ENCODE results near the gene ZNF512. TPM values are rescaled to one million over a fixed set of nuclear protein-coding genes. Genes with fewer than 3 reads are reported as not detected.

ZNF512 gene
- total and polyA plus RNA-seq, 7 experiments from 2014 or later: 26.6 to 64.6 (median 48.6) TPM

GRCh38 chr2:27655155-27655951 is 72.5 kb downstream of the ZNF512 start:
- H3K4me1 Mint-ChIP-seq: peaks cover 1 to 19% (median 17%) of the 10 kb centered on the region in 7 donors
- Histone ChIP-seq H3K36me3 (ENCODE audit: control insufficient read depth in 2 of 3, insufficient read depth in 3 of 3, low read length in 3 of 3) (peaks cover 9 to 80% (median 25%) of the 10 kb centered on the region in 3 experiments), H3K9me3 (ENCODE audit: control insufficient read depth in 2 of 3, low read length in 3 of 3) (no peaks in the 10 kb centered on the region), H3K27me3 (ENCODE audit: control insufficient read depth in 2 of 2, insufficient read depth in 2 of 2, low read length in 2 of 2) (no peaks in the 10 kb centered on the region), H3K27ac (ENCODE audit: low read depth, low read length) (no peak overlapping the region), H3K4me1 (ENCODE audit: control insufficient read depth in 2 of 2, insufficient read depth in 2 of 2, low read length in 2 of 2) (no peaks in the 10 kb centered on the region), H3K4me3 (ENCODE audit: low read length) (no peak overlapping the region)
- intact Hi-C loops (cut with micrococcal nuclease): no loop called here
- H3K27ac Mint-ChIP-seq: no peak overlapping the region
- H3K9me3 Mint-ChIP-seq: no peaks in the 10 kb centered on the region
- no peaks in the 10 kb centered on the region for H3K27me3 Mint-ChIP-seq
- ATAC-seq (no peak), DNase-seq (no peak)
- no peak overlapping the region for H3K4me3 Mint-ChIP-seq
- peaks cover 21 to 53% (median 32%) of the 10 kb centered on the region in 5 donors for H3K36me3 Mint-ChIP-seq
- POLR2A ChIA-PET: interaction anchor here (0.9 kb wide), 1 partner anchor 8 kb away, joined by 3 read pairs; the partner anchor contains the start of genes SLC4A1AP and SUPT7L
- CTCF ChIA-PET: interaction anchor here (1.3 kb wide), 1 partner anchor 28 kb away, joined by 4 read pairs; no protein-coding TSS in a partner anchor

DNA sequence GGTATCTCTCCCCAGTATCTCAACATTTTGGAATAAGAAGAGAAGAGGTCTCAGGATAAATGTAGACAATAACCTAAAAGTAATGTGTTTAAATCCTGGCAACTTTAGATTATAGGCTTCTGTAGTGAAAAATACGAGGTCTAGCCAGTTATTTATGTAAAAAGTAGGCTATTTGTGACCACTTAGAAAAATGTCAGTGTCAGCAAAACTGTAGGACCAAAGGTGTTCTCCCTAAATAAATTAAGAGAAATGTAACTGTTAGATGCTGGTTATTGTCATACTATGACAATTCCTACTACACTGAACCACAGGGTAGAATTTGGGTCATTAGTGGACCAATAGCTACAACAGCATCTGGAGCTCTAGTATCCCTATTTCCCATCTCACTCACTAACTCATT is 78.5 kb downstream of the ZNF512 start:
- DNase-seq (no peak), ATAC-seq (no peak)
- Histone ChIP-seq H3K36me3 (ENCODE audit: control insufficient read depth in 2 of 3, insufficient read depth in 3 of 3, low read length in 3 of 3) (peaks cover 3 to 46% (median 9%) of the 10 kb centered on the region in 3 experiments), H3K9me3 (ENCODE audit: control insufficient read depth in 2 of 3, low read length in 3 of 3) (no peaks in the 10 kb centered on the region), H3K4me1 (ENCODE audit: control insufficient read depth in 2 of 2, insufficient read depth in 2 of 2, low read length in 2 of 2) (peaks cover 18 to 20% of the 10 kb centered on the region in 2 donors), H3K27me3 (ENCODE audit: control insufficient read depth in 2 of 2, insufficient read depth in 2 of 2, low read length in 2 of 2) (no peaks in the 10 kb centered on the region), H3K27ac (ENCODE audit: low read depth, low read length) (no peak overlapping the region), H3K4me3 (ENCODE audit: low read length) (no peak overlapping the region)
- Mint-ChIP-seq H3K36me3 (peaks cover 13 to 33% (median 26%) of the 10 kb centered on the region in 5 donors), H3K27me3 (no peaks in the 10 kb centered on the region), H3K4me3 (peak overlapping the region; percentile 47 to 100 (median 98)), H3K27ac (peak overlapping the region in 4 of 9 donors; percentile 35 to 99 (median 68)), H3K4me1 (peaks cover 35 to 68% (median 55%) of the 10 kb centered on the region in 7 donors), H3K9me3 (peaks cover 0 to 3% (median 0%) of the 10 kb centered on the region in 11 donors)
- ChIA-PET CTCF (interaction anchor here (0.6 kb wide), 1 partner anchor 22 kb away, joined by 3 read pairs; no protein-coding TSS in a partner anchor), POLR2A (no interaction called here)
- intact Hi-C loops (cut with micrococcal nuclease): loop anchor here in 1 of 2 donors (5.0 kb wide), 1 partner anchor 234 kb away; the partner anchor contains the start of gene NRBP1

DNA sequence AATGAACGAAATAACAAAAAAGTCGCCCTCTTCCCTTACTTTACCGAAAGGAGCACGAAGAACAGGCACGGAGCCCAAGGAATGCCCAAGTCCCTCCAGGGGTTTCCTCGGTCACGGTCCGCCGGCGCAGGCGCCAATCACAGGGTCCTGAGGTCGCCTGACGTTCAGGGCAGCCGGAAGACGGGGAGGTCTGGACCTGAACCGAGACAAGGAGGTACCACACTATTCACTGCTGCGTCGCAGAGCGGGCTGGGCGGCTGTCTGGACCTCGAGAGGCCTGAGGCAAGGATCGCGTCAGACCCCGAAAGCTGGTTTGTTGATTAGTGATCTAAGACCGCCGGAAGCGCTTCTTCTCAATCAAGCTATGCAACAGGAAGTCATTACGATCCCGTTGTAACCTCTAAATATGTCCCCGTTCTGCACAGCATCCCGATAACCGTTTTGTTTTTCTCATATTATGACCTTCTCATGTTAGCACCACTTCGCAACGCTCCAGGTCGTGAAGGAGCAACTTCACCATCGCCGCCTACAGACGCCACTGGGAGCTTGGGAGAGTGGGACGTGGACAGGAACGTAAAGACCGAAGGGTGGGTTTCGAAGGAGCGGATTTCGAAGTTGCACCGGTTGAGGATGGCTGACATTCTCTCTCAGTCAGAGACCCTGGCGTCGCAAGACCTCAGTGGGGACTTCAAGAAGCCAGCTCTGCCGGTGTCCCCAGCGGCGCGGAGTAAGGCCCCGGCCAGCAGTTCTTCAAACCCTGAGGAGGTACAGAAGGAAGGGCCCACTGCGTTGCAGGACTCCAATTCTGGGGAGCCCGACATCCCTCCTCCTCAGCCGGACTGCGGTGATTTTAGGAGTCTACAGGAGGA is 80.7 kb downstream of the ZNF512 start, which contains the start of the genes SLC4A1AP and SUPT7L:
Gene SLC4A1AP (plus strand): TSS at position 605 of the 869 bp plus-strand sequence. CDS start 26 bp downstream, at position 631.
Gene SUPT7L (minus strand): TSS at position 330 of the 869 bp plus-strand sequence. CDS start 1,422 bp downstream, outside the sequence.
- H3K4me1 Mint-ChIP-seq: peaks cover 35 to 76% (median 64%) of the 10 kb centered on the region in 7 donors
- peaks cover 18 to 20% of the 10 kb centered on the region in 2 donors for H3K4me1 ChIP-seq (ENCODE audit: control insufficient read depth in 2 of 2, insufficient read depth in 2 of 2, low read length in 2 of 2)
- H3K36me3 Mint-ChIP-seq: peaks cover 17 to 35% (median 26%) of the 10 kb centered on the region in 5 donors
- no peaks in the 10 kb centered on the region for H3K9me3 ChIP-seq (ENCODE audit: control insufficient read depth in 2 of 3, low read length in 3 of 3)
- ATAC-seq: peak; percentile 89
- no peaks in the 10 kb centered on the region for H3K27me3 ChIP-seq (ENCODE audit: control insufficient read depth in 2 of 2, insufficient read depth in 2 of 2, low read length in 2 of 2)
- CTCF ChIA-PET: interaction anchor here (0.7 to 1.7 kb wide), 4 partner anchors 18 to 346 kb away, joined by 3 to 6 read pairs (median 3); no protein-coding TSS in a partner anchor
- intact Hi-C loops (cut with micrococcal nuclease): loop anchor here (1.0 to 5.0 kb wide), 13 partner anchors 19 to 540 kb away; partner anchors contain the start of genes EIF2B4 (in 2 of the 2), IFT172 (in 2 of the 2), NRBP1 (in 2 of the 2) and SNX17 (in 2 of the 2)
- H3K4me3 ChIP-seq (ENCODE audit: low read length): peak within 1 kb of the TSS; percentile 98
- DNase-seq: peak; percentile 74 to 88 (median 82)
- no peaks in the 10 kb centered on the region for H3K27me3 Mint-ChIP-seq
- peak within 1 kb of the TSS; percentile 94 to 100 (median 100) for H3K4me3 Mint-ChIP-seq
- peaks cover 0 to 43% (median 4%) of the 10 kb centered on the region in 3 experiments for H3K36me3 ChIP-seq (ENCODE audit: control insufficient read depth in 2 of 3, insufficient read depth in 3 of 3, low read length in 3 of 3)
- H3K27ac ChIP-seq (ENCODE audit: low read depth, low read length): peak within 1 kb of the TSS; percentile 95
- peak within 1 kb of the TSS; percentile 98 to 100 (median 99) for H3K27ac Mint-ChIP-seq
- POLR2A ChIA-PET: interaction anchor here (0.6 to 2.3 kb wide), 17 partner anchors 8 to 1345 kb away, joined by 3 to 13 read pairs (median 4); partner anchors contain the start of genes CCDC121, GPN1, MRPL33 and PPM1G
- H3K9me3 Mint-ChIP-seq: peaks cover 0 to 3% (median 0%) of the 10 kb centered on the region in 11 donors

DNA sequence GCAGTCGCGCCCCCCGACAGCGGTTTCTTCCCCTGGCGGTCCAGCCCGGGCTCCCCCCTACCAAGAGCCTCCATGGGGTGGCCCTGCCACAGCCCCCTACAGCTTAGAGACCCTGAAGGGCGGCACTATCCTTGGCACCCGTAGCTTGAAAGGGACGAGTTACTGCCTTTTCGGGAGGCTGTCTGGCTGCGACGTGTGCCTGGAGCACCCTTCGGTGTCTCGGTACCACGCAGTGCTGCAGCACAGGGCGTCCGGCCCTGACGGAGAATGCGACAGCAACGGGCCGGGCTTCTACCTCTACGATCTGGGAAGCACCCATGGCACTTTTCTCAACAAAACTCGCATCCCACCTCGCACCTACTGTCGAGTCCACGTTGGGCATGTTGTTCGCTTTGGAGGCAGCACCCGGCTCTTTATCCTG is 81.3 kb downstream of the ZNF512 start:
- peaks cover 3 to 47% (median 6%) of the 10 kb centered on the region in 3 experiments for H3K36me3 ChIP-seq (ENCODE audit: control insufficient read depth in 2 of 3, insufficient read depth in 3 of 3, low read length in 3 of 3)
- no peaks in the 10 kb centered on the region for H3K27me3 ChIP-seq (ENCODE audit: control insufficient read depth in 2 of 2, insufficient read depth in 2 of 2, low read length in 2 of 2)
- no peaks in the 10 kb centered on the region for H3K9me3 ChIP-seq (ENCODE audit: control insufficient read depth in 2 of 3, low read length in 3 of 3)
- Mint-ChIP-seq H3K4me3 (peak overlapping the region; percentile 94 to 100 (median 100)), H3K9me3 (peaks cover 0 to 3% (median 0%) of the 10 kb centered on the region in 11 donors), H3K4me1 (peaks cover 35 to 70% (median 60%) of the 10 kb centered on the region in 7 donors), H3K27me3 (no peaks in the 10 kb centered on the region), H3K27ac (peak overlapping the region; percentile 98 to 100 (median 99)), H3K36me3 (peaks cover 23 to 39% (median 28%) of the 10 kb centered on the region in 5 donors)
- DNase-seq (no peak), ATAC-seq (peak; percentile 14)
- H3K4me1 ChIP-seq (ENCODE audit: control insufficient read depth in 2 of 2, insufficient read depth in 2 of 2, low read length in 2 of 2): peaks cover 18 to 20% of the 10 kb centered on the region in 2 donors
- ChIA-PET CTCF (interaction anchor here (0.7 to 1.7 kb wide), 3 partner anchors 17 to 279 kb away, joined by 3 to 6 read pairs (median 3); no protein-coding TSS in a partner anchor), POLR2A (interaction anchor here (0.7 to 2.3 kb wide), 13 partner anchors 9 to 431 kb away, joined by 3 to 13 read pairs (median 3); partner anchors contain the start of genes CCDC121, GPN1, PPM1G and ZNF512)
- intact Hi-C loops (cut with micrococcal nuclease): loop anchor here in 1 of 2 donors (5.0 kb wide), 1 partner anchor 237 kb away; the partner anchor contains the start of gene NRBP1
- peak overlapping the region; percentile 95 for H3K27ac ChIP-seq (ENCODE audit: low read depth, low read length)
- H3K4me3 ChIP-seq (ENCODE audit: low read length): peak overlapping the region; percentile 98

DNA sequence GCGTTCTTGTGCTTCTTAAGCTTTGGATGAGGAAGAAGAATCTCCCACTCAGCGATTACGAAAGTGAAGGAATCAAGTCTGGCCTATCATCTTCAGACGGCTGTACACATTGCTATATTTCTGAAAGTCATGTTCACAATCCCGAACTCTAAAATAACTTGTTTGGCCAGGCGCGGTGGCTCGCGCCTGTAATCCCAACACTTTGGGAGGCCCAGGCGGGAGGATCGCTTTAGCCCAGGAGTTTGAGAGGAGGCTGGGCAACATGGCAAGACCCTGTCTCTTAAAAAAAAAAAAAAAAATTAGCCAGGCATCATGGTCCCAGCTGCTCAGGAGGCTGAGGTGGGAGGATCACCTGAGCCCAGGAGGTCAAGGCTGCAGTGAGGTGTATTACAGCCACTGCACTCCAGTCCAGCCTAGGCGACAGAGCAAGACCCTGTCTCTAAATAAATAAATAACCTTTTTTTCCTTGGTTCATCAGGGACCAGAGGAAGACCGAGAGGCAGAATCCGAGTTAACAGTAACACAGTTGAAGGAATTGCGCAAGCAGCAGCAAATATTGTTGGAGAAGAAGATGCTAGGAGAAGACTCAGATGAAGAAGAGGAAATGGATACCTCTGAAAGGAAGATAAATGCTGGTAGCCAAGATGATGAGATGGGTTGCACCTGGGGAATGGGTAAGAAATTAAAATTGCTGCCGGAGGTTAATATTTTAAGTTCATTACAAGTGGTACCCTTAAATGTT is 82.0 kb downstream of the ZNF512 start:
- ChIA-PET CTCF (interaction anchor here (0.7 to 1.7 kb wide), 3 partner anchors 17 to 48 kb away, joined by 3 to 6 read pairs (median 4); no protein-coding TSS in a partner anchor), POLR2A (interaction anchor here (0.7 to 2.3 kb wide), 7 partner anchors 26 to 284 kb away, joined by 3 to 13 read pairs (median 5); partner anchors contain the start of genes CCDC121, GPN1, PPM1G and ZNF512)
- intact Hi-C loops (cut with micrococcal nuclease): loop anchor here in 1 of 2 donors (5.0 kb wide), 1 partner anchor 237 kb away; the partner anchor contains the start of gene NRBP1
- Histone ChIP-seq H3K27ac (ENCODE audit: low read depth, low read length) (peak overlapping the region; percentile 95), H3K36me3 (ENCODE audit: control insufficient read depth in 2 of 3, insufficient read depth in 3 of 3, low read length in 3 of 3) (peaks cover 6 to 46% (median 7%) of the 10 kb centered on the region in 3 experiments), H3K9me3 (ENCODE audit: control insufficient read depth in 2 of 3, low read length in 3 of 3) (no peaks in the 10 kb centered on the region), H3K27me3 (ENCODE audit: control insufficient read depth in 2 of 2, insufficient read depth in 2 of 2, low read length in 2 of 2) (no peaks in the 10 kb centered on the region), H3K4me3 (ENCODE audit: low read length) (peak overlapping the region; percentile 98), H3K4me1 (ENCODE audit: control insufficient read depth in 2 of 2, insufficient read depth in 2 of 2, low read length in 2 of 2) (peaks cover 18 to 20% of the 10 kb centered on the region in 2 donors)
- Mint-ChIP-seq H3K36me3 (peaks cover 19 to 36% (median 26%) of the 10 kb centered on the region in 5 donors), H3K4me1 (peaks cover 30 to 64% (median 54%) of the 10 kb centered on the region in 7 donors), H3K27ac (peak overlapping the region; percentile 98 to 100 (median 99)), H3K9me3 (peaks cover 0 to 3% (median 0%) of the 10 kb centered on the region in 11 donors), H3K4me3 (peak overlapping the region; percentile 94 to 100 (median 100)), H3K27me3 (no peaks in the 10 kb centered on the region)
- ATAC-seq (no peak), DNase-seq (no peak)

Measured in naive thymus-derived CD4-positive, alpha-beta T cell (primary cell).